Fibroblast of skin of left quadriceps (primary cell): Measurements from ENCODE around the gene PTPRE.

ENCODE experiments used
- DNase-seq, 2 experiments: peaks; one replicate each; pipeline ENCODE4 v3.0.0-alpha.2; 2013; ENCODE audit warnings: low read depth in 2 of 2

Gene PTPRE

DNA sequence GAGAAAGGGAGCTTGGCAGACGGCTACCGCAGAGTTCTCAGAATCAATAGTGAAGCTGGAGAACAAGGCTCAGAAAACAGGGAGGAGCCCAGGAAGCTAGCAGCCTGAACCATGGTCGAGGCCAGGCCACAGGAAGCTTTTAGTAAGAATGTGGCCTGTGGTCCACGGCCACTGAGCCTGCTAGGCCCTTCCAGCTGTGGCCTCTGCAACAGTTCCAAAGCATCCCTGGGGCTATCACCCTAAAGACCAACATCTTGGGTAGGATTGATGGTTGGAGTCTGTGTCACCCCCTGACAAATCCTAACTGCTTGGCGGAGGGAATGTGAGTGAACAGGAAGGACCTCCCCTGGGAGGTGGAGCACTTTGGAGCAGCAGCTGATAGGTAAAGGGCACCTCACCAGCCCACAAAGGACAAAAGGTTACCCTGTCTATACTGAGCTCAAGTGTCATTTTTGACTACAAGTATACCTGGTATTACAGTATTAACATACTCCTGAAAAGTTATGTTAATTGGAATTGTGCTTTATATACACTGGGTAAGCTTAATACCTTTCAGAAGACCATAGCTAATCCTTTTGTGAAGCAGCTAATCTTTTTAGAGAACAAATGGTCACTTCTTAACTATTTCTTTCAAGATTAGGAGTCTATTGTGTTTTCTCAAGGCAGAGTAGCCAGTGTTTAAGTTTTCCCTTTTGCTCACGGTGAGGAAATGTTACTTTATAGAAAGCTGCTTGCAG lies 18.7 kb downstream of the PTPRE start:
- DNase-seq: no peak

DNA sequence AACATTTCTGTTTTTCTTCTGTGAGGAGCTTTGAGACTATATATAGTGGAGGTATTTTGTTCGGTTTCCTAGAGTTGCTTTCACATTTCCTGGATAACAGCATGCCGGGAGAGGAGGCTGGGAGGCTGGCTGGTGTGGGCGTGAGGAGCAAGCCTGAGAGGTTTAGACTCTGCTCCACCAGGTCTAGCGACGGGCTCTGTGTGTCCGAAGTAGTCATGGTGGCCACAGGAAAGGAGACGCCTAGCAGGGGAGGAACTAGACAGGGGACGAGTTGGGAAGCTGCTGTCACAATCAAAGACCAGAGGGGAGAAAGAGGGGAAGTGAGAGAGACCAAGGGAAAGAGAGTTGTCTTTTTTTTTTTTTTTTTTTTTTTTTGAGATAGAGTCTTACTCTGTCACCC lies 19.6 kb downstream of the PTPRE start:
- DNase-seq: no peak

GRCh38 chr10:127928021-127928806 lies 21.3 kb downstream of the PTPRE start:
- DNase-seq: no peak

- DNase-seq: no peak
Measured at GRCh38 chr10:127932521-127933270, 25.8 kb downstream of the PTPRE start.

- no peak for DNase-seq
Measured at GRCh38 chr10:127933271-127933670, 26.4 kb downstream of the PTPRE start.

- DNase-seq: no peak
Measured at GRCh38 chr10:127934383-127934782, 27.5 kb downstream of the PTPRE start.

DNA sequence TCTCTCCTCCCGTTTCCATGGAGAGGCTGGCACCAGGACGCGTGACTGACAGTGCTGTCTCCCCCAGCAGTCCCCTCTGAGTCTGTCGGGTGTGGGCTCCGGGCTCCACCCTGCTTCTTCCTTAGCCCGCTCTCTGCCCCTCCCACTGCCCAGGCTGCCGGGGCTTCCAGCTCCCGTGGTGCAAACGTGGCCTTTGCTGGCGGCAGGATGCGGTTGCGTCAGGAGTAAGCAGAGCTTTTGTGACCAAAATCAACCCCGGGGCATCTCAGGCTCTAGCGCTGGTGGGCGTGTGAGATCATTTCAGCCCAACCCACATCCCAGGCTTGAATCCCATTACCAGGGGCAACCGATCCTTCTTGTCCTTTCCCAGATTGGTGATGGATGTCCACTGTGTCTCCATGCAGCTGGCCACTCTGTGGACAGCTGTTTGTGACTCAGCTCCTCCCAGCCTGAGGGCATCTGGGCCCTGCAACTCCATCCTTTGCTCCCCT lies 28.2 kb downstream of the PTPRE start:
- no peak for DNase-seq

GRCh38 chr10:127937069-127937468 lies 30.2 kb downstream of the PTPRE start:
- DNase-seq: no peak

DNA sequence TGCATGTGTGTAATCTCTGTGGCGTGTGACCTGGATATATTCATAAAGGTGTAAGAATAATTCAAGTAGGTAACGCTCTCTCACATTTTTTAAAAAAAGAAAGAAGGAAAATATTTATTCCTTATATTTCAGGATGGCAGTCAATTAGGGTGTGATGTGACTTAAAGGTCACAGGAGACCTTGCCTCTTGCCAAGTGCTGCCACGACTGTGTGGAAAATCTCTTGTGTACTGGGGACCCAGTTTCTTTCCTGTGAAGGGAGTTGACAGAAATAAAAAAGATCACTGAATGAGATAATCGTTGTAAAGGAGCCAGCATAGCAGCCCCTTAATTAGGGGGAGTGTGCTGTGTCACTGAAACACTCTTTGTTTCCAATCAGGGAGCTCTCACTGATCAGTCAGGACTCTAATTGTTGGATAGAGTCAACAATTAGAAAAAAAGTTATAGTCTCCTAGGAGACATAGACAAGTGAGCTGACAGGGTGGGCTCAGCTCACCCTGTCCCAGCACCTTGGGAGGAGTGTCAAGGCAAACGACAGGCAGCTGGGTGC lies 31.1 kb downstream of the PTPRE start:
- no peak for DNase-seq

DNA sequence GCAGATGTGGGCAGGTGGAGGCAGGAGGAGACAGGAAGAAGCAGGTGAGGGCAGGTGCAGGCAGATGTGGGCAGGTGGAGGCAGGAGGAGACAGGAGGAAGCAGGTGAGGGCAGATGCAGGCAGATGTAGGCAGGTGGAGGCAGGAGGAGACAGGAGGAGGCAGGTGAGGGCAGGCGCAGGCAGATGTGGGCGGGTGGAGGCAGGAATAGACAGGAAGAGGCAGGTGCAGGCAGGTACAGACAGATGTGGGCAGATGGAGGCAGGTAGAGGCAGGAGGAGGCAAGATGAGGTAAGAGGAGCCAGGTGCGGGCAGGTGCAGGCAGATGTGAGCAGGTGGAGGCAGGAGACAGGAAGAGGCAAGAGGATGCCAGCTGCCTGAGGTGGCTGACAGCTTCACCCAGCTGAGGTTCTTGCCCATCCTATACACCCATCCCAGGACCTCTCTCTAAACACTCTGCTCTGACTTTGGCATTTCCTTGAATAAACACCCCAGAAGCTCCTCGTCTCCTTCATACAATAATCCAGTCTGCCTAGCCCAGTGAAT lies 33.0 kb downstream of the PTPRE start:
- DNase-seq: no peak

GRCh38 chr10:127940866-127941640 lies 34.1 kb downstream of the PTPRE start:
- DNase-seq: no peak

GRCh38 chr10:127942811-127943210 lies 35.9 kb downstream of the PTPRE start:
- DNase-seq: no peak

GRCh38 chr10:127943336-127943910 lies 36.5 kb downstream of the PTPRE start:
- DNase-seq: no peak

DNA sequence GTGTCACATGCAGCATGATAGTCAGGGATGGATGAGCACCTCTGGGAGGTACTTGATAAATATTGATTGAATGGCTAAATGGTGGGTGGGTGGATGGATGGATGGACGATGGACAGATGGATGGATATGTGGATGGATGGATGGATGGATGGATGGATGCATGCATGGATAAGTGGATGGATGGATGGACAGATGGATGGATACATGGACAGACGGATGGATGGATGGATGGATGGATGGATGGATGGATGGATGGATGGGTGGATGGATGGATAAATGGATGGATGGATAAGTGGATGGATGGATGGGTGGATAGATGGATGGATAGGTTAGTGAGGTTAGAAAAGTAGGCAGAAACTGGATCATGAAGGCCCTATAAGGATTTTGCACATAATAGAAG lies 37.4 kb downstream of the PTPRE start:
- no peak for DNase-seq

- no peak for DNase-seq
Measured at GRCh38 chr10:127945341-127945758, 38.4 kb downstream of the PTPRE start.

GRCh38 chr10:127945948-127946711 lies 39.2 kb downstream of the PTPRE start:
- DNase-seq: no peak

- no peak for DNase-seq
Measured at GRCh38 chr10:127947211-127947610, 40.3 kb downstream of the PTPRE start.

GRCh38 chr10:127948791-127949190 lies 41.9 kb downstream of the PTPRE start:
- no peak for DNase-seq

- DNase-seq: no peak
Measured at GRCh38 chr10:127949831-127950230, 42.9 kb downstream of the PTPRE start.
